Measurements from ENCODE around the gene HPCAL1.

The HPCAL1 gene

DNA sequence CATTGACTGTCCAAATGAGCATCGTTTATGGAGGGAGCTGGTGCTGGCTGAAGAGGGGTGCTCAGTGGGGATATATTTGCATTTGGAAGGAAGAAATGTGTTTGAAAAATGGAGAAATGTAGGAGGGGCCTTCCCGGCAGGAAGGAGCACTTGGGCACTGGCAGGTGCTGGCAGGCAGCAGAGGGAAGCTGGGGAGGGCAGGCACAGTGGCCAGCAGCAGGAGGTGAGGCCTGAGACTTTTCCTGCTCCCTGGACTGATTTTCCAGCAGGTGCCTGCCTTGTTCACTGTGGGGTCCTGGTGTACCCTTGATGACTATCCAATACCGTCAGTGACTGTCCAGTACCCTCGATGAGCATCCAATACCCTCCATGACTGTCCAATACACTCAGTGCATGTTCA, 20.8 kb upstream of the HPCAL1 start:
- no peak overlapping the region for H3K4me2 ChIP-seq (ENCODE audit: low read depth, low read length, poor library complexity, severe bottlenecking)
- H4K20me1 ChIP-seq (ENCODE audit: low read depth, low read length) = no peaks in the 10 kb centered on the region
- H3K9ac ChIP-seq (ENCODE audit: low read length) = no peak overlapping the region
- no peaks in the 10 kb centered on the region for H3K27me3 ChIP-seq (ENCODE audit: low read length)
- no peaks in the 10 kb centered on the region for H3K9me2 ChIP-seq (replicated peaks; ENCODE audit: insufficient read depth, low read length)
- H3K36me3 ChIP-seq (ENCODE audit: low read length) = no peaks in the 10 kb centered on the region
- H2AFZ ChIP-seq (ENCODE audit: low read depth, low read length, severe bottlenecking) = no peak overlapping the region
- H3F3A ChIP-seq (ENCODE audit: insufficient read depth) = no peaks in the 10 kb centered on the region
- TF ChIP-seq EZH2phosphoT487 (conservative IDR thresholded peaks at IDR 0.05; ENCODE audit: low read length) = no peak
- TF ChIP-seq, protein P1, sequence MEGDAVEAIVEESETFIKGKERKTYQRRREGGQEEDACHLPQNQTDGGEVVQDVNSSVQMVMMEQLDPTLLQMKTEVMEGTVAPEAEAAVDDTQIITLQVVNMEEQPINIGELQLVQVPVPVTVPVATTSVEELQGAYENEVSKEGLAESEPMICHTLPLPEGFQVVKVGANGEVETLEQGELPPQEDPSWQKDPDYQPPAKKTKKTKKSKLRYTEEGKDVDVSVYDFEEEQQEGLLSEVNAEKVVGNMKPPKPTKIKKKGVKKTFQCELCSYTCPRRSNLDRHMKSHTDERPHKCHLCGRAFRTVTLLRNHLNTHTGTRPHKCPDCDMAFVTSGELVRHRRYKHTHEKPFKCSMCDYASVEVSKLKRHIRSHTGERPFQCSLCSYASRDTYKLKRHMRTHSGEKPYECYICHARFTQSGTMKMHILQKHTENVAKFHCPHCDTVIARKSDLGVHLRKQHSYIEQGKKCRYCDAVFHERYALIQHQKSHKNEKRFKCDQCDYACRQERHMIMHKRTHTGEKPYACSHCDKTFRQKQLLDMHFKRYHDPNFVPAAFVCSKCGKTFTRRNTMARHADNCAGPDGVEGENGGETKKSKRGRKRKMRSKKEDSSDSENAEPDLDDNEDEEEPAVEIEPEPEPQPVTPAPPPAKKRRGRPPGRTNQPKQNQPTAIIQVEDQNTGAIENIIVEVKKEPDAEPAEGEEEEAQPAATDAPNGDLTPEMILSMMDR (IDR thresholded peaks at IDR 0.05; ENCODE audit: insufficient read depth, low read length, poor library complexity, severe bottlenecking) = no peak
- H3K79me2 ChIP-seq (ENCODE audit: insufficient read depth, low read length) = no peaks in the 10 kb centered on the region
- no peaks in the 10 kb centered on the region for H3K9me3 ChIP-seq (ENCODE audit: insufficient read depth, low read length)
- H3K4me3 ChIP-seq (ENCODE audit: insufficient read depth, low read length, poor library complexity, severe bottlenecking) = no peak overlapping the region
- H3K27ac ChIP-seq (ENCODE audit: low read depth, low read length) = no peak overlapping the region

DNA sequence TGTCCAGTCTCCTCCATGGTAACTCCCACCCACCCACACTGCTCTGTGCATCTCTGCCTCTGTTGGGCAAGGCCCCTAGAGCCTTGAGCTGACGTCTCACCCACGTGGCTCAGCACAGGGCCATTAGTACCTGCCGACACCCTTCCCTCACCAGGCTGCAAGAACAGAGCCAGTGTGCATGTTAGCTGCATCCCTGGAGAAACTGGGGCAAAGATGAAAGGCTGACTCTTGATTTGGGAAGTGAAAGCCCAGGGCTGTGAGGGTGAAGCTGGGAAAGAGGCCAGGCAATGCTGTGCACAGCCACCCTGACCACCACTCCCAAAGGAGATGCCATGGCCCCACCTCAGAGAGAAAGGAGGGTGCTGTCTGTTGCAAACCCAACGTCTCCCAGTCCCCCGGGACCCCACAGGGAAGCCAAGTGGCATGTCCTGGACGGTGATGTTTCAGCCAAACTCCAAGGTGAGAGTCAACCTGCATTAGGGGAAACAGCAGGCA, 20.0 kb upstream of the HPCAL1 start:
- Histone ChIP-seq H3K9me3 (ENCODE audit: insufficient read depth, low read length) (no peaks in the 10 kb centered on the region), H3K4me2 (ENCODE audit: low read depth, low read length, poor library complexity, severe bottlenecking) (no peak overlapping the region), H3F3A (ENCODE audit: insufficient read depth) (no peaks in the 10 kb centered on the region), H3K36me3 (ENCODE audit: low read length) (no peaks in the 10 kb centered on the region), H3K4me3 (ENCODE audit: insufficient read depth, low read length, poor library complexity, severe bottlenecking) (no peak overlapping the region), H3K27ac (ENCODE audit: low read depth, low read length) (no peak overlapping the region), H3K9me2 (replicated peaks; ENCODE audit: insufficient read depth, low read length) (no peaks in the 10 kb centered on the region), H4K20me1 (ENCODE audit: low read depth, low read length) (no peaks in the 10 kb centered on the region), H3K9ac (ENCODE audit: low read length) (no peak overlapping the region), H3K27me3 (ENCODE audit: low read length) (no peaks in the 10 kb centered on the region), H3K79me2 (ENCODE audit: insufficient read depth, low read length) (no peaks in the 10 kb centered on the region), H2AFZ (ENCODE audit: low read depth, low read length, severe bottlenecking) (no peak overlapping the region)
- TF ChIP-seq, protein P1 (IDR thresholded peaks at IDR 0.05; ENCODE audit: insufficient read depth, low read length, poor library complexity, severe bottlenecking) = no peak
- no peak for TF ChIP-seq EZH2phosphoT487 (conservative IDR thresholded peaks at IDR 0.05; ENCODE audit: low read length)

DNA sequence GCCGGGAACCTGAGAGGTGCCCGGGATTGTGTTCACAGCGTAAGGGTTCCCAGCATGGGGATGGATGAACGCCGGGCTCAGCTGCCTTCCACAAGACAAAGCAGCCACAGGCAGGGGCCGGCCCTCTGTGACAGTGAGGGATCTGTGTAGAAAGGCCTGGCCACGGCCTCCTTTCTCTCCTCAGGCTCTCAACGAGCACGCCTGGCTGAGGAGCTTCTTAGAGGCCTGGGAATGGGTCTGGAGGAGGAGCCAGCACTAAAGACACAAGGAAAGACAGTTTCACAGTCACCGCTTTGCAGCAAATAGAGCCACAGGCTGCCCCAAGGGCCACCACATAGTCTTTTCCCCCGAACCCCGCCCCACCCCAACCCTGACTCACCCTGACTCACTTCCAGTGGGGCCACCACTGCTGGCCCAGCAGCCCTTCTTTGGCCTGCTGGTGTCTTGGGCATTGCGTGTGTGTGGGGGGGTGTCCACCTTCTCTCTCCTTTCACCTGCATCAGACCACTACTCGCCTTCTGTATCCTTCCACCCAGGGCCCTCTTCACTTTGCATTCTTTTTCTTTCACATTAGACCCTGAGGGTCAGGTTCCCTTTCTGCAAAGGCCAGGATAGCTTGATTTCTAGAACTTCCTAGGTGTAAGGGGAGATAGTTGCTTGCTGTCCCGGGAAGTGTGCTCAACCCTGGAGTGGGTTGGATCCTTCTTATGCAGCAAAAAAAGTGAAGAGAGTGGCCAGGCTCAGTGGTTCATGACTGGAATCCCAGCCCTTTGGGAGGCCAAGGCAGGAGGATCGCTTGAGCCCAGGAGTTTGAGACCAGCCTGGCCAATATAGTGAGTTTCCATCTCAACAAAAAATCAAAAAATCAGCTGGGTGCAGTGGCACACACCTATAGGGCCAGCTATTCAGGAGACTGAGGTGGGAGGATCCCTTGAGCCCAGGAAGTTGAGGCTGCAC, 19.3 kb upstream of the HPCAL1 start:
- TF ChIP-seq EZH2phosphoT487 (conservative IDR thresholded peaks at IDR 0.05; ENCODE audit: low read length) = no peak
- TF ChIP-seq, protein P1 (IDR thresholded peaks at IDR 0.05; ENCODE audit: insufficient read depth, low read length, poor library complexity, severe bottlenecking) = no peak
- Histone ChIP-seq H3K9ac (ENCODE audit: low read length) (no peak overlapping the region), H3K27ac (ENCODE audit: low read depth, low read length) (no peak overlapping the region), H3K27me3 (ENCODE audit: low read length) (no peaks in the 10 kb centered on the region), H3K9me3 (ENCODE audit: insufficient read depth, low read length) (no peaks in the 10 kb centered on the region), H3K9me2 (replicated peaks; ENCODE audit: insufficient read depth, low read length) (no peaks in the 10 kb centered on the region), H3K79me2 (ENCODE audit: insufficient read depth, low read length) (no peaks in the 10 kb centered on the region), H2AFZ (ENCODE audit: low read depth, low read length, severe bottlenecking) (no peak overlapping the region), H3K4me3 (ENCODE audit: insufficient read depth, low read length, poor library complexity, severe bottlenecking) (no peak overlapping the region), H4K20me1 (ENCODE audit: low read depth, low read length) (no peaks in the 10 kb centered on the region), H3K4me2 (ENCODE audit: low read depth, low read length, poor library complexity, severe bottlenecking) (no peak overlapping the region), H3K36me3 (ENCODE audit: low read length) (no peaks in the 10 kb centered on the region), H3F3A (ENCODE audit: insufficient read depth) (no peaks in the 10 kb centered on the region)

Data from SU-DHL-6 (cell line).